ENCODE data around the gene KIF26A. TPM values are rescaled to one million over a fixed set of nuclear protein-coding genes. Genes with fewer than 3 reads are reported as not detected.

The KIF26A gene
- total RNA-seq, 1 donor, result under 0.01 TPM

DNA sequence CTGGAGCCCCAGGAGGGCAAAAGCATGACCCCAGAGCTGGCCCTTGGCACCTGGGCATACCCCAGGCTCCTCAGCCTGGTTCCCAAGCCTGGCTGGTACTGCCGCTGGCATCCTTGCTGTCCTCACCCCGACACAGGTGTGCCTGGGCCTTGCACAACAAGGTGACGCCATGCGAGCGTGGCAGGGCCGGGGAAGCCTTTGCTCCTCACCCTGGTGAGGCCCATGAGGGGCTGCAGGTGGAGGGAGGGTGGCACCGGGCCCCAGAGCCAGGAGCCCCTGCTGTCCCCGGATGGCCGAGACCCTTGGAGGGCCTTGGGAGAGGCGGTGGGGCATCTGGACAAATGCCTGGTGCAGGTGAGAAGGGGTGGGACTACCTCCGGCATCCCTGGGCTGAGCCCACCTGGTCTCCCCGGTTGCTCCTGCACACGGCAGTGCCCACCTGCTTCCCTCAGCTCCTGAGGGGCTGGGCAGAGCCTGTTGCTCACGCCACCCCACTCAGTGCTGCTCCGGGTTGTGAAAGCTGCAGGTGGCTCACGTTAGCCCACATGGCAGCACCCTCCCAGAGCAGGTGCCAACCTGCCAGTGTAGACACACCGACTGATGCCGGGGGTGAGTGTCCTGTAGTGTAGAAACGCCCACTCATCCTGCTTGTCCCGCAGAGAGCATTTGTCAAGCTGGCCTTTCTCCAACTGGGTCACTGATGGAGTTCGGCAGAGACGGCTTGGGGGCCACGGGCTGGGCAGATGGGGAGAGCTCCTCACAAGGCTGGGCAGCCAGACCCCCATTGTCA lies 24.6 kb upstream of the KIF26A start:
- no peak overlapping the region for H3K4me3 ChIP-seq (ENCODE audit: low read depth, low read length)
- no peak for DNase-seq (ENCODE audit: low read depth)
- TF ChIP-seq, protein P1, sequence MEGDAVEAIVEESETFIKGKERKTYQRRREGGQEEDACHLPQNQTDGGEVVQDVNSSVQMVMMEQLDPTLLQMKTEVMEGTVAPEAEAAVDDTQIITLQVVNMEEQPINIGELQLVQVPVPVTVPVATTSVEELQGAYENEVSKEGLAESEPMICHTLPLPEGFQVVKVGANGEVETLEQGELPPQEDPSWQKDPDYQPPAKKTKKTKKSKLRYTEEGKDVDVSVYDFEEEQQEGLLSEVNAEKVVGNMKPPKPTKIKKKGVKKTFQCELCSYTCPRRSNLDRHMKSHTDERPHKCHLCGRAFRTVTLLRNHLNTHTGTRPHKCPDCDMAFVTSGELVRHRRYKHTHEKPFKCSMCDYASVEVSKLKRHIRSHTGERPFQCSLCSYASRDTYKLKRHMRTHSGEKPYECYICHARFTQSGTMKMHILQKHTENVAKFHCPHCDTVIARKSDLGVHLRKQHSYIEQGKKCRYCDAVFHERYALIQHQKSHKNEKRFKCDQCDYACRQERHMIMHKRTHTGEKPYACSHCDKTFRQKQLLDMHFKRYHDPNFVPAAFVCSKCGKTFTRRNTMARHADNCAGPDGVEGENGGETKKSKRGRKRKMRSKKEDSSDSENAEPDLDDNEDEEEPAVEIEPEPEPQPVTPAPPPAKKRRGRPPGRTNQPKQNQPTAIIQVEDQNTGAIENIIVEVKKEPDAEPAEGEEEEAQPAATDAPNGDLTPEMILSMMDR (IDR thresholded peaks at IDR 0.05; ENCODE audit: insufficient read depth, low read length), result no peak

- no peak for DNase-seq (ENCODE audit: low read depth)
- no peak overlapping the region for H3K4me3 ChIP-seq (ENCODE audit: low read depth, low read length)
- TF ChIP-seq, protein P1 (IDR thresholded peaks at IDR 0.05; ENCODE audit: insufficient read depth, low read length), result no peak
Measured at GRCh38 chr14:104114421-104115130, 23.8 kb upstream of the KIF26A start.

DNA sequence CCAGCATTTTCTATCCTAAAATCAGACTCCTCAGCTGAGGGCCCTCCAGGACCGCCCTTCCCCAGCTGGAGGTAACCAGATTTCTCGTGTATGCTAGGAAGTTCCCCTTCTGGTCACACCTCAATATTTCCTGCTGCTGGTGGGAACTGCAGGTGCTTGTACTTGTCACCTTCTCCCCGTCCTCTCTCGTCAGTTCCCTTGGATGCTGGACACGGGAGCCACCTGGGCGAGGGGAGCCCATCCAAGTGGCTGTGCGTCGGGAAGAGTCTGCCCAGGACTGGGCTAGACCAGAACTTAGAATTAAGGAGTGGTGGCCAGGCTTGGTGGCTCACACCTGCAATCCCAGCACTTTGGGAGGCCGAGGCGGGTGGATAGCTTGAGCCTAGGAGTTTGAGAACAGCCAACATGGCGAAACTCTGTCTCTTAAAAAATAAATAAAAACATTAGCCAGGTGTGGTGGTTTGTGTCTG lies 23.2 kb upstream of the KIF26A start:
- TF ChIP-seq, protein P1 (IDR thresholded peaks at IDR 0.05; ENCODE audit: insufficient read depth, low read length), result no peak
- no peak for DNase-seq (ENCODE audit: low read depth)
- H3K4me3 ChIP-seq (ENCODE audit: low read depth, low read length), result no peak overlapping the region

- no peak for DNase-seq (ENCODE audit: low read depth)
- H3K4me3 ChIP-seq (ENCODE audit: low read depth, low read length), result no peak overlapping the region
- TF ChIP-seq, protein P1 (IDR thresholded peaks at IDR 0.05; ENCODE audit: insufficient read depth, low read length), result no peak
Measured at GRCh38 chr14:104115691-104116287, 22.6 kb upstream of the KIF26A start.

DNA sequence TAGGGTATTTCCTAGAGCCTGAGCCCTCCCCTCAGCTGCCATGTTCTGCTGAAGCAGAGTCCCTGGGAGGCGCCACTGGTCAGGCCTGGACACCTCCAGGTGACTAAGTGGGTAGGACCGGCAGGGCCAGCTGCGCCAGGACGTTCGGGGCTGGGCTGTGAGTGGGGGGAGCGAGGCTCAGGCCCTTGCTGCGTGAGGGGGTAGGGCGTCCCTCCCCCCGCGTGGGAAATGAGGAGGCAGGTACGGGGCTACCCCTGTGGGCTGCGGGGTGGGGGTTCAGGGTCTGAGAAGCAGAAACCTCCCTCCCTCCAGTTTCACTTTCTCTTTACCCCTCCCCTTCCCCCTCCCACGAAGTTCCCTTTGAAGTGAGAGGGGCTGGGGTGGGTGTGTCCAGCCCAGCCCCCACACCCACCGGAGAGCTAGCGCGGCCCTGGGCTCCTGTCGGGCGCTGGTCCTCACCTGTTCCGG lies 22.1 kb upstream of the KIF26A start:
- H3K4me3 ChIP-seq (ENCODE audit: low read depth, low read length), result peak overlapping the region; percentile 5
- TF ChIP-seq, protein P1 (IDR thresholded peaks at IDR 0.05; ENCODE audit: insufficient read depth, low read length), result no peak
- DNase-seq (ENCODE audit: low read depth), result no peak

- TF ChIP-seq, protein P1 (IDR thresholded peaks at IDR 0.05; ENCODE audit: insufficient read depth, low read length), result no peak
- no peak for DNase-seq (ENCODE audit: low read depth)
- no peak overlapping the region for H3K4me3 ChIP-seq (ENCODE audit: low read depth, low read length)
Measured at GRCh38 chr14:104116756-104117340, 21.5 kb upstream of the KIF26A start.
